ACC112 (cell line): ENCODE results near the gene EPHA4.

Experiments used
- H2AFZ ChIP-seq: fragments of 200-600 bp; sonication (generic); one replicate; pipeline ENCODE4 v1.6.0; 2017; ENCODE audit warnings: antibody characterized with exemption, low read length; ENCODE audit not compliant: unreplicated experiment
- H3K27ac ChIP-seq: fragments of 200-600 bp; sonication (generic); 2 replicates; pipeline ENCODE4 v1.5.1; 2014; ENCODE audit warnings: low read depth, mild to moderate bottlenecking, antibody characterized with exemption, low read length, moderate library complexity
- H3K27me3 ChIP-seq: fragments of 200-600 bp; sonication (generic); 2 replicates; pipeline ENCODE4 v1.6.1; 2014; ENCODE audit warnings: mild to moderate bottlenecking, antibody characterized with exemption, low read length, moderate library complexity, mixed read lengths; ENCODE audit not compliant: insufficient read depth
- H3K36me3 ChIP-seq: fragments of 200-600 bp; sonication (generic); 2 replicates; pipeline ENCODE4 v1.6.1; 2016; ENCODE audit warnings: mild to moderate bottlenecking, antibody characterized with exemption, low read length, moderate library complexity, mixed read lengths; ENCODE audit not compliant: insufficient read depth
- H3K4me1 ChIP-seq: fragments of 200-600 bp; sonication (generic); one replicate; pipeline ENCODE4 v1.6.1; 2016; ENCODE audit warnings: low read length, mixed read lengths; ENCODE audit not compliant: insufficient read depth, unreplicated experiment, control insufficient read depth
- H3K4me3 ChIP-seq: fragments of 200-600 bp; sonication (generic); 2 replicates; pipeline ENCODE4 v1.5.1; 2014; ENCODE audit warnings: mild to moderate bottlenecking, low read depth, low read length
- H3K79me2 ChIP-seq: fragments of 200-600 bp; sonication (generic); one replicate; pipeline ENCODE4 v1.6.0; 2016; ENCODE audit warnings: low read length; ENCODE audit not compliant: control insufficient read depth, unreplicated experiment, insufficient read depth

Gene EPHA4

GRCh38 chr2:221572219-221572820 lies at the start of gene EPHA4:
TSS of gene EPHA4 (minus strand) at chr2:221572304. CDS start at chr2:221572248, 56 bp downstream.
- Histone ChIP-seq H3K36me3 (no peaks in the 10 kb centered on the region), H3K79me2 (no peaks in the 10 kb centered on the region), H2AFZ (peak within 1 kb of the TSS; percentile 78), H3K27me3 (peaks cover 8% of the 10 kb centered on the region; the same call in 1 of the 2 replicates), H3K4me3 (peak within 1 kb of the TSS; percentile 87), H3K4me1 (peaks cover 21% of the 10 kb centered on the region), H3K27ac (no peak within 1 kb of the TSS)

- H3K27me3 ChIP-seq = no peaks in the 10 kb centered on the region
- H3K4me1 ChIP-seq = no peaks in the 10 kb centered on the region
- no peak overlapping the region for H3K27ac ChIP-seq
- H3K36me3 ChIP-seq = no peaks in the 10 kb centered on the region
- H3K79me2 ChIP-seq = no peaks in the 10 kb centered on the region
- no peak overlapping the region for H2AFZ ChIP-seq
- H3K4me3 ChIP-seq = no peak overlapping the region
These were observed 45.9 kb upstream of the EPHA4 start for GRCh38 chr2:221618007-221618406.

- no peaks in the 10 kb centered on the region for H3K36me3 ChIP-seq
- H3K79me2 ChIP-seq = no peaks in the 10 kb centered on the region
- no peaks in the 10 kb centered on the region for H3K27me3 ChIP-seq
- H2AFZ ChIP-seq = no peak overlapping the region
- peaks cover 4% of the 10 kb centered on the region for H3K4me1 ChIP-seq
- no peak overlapping the region for H3K27ac ChIP-seq
- H3K4me3 ChIP-seq = no peak overlapping the region
These were observed 44.5 kb upstream of the EPHA4 start for GRCh38 chr2:221616561-221616960.

GRCh38 chr2:221614274-221614673 lies 42.2 kb upstream of the EPHA4 start:
- H3K4me3 ChIP-seq = no peak overlapping the region
- peaks cover 4% of the 10 kb centered on the region for H3K4me1 ChIP-seq

GRCh38 chr2:221612800-221613199 lies 40.7 kb upstream of the EPHA4 start:
- no peak overlapping the region for H3K27ac ChIP-seq
- H3K36me3 ChIP-seq = no peaks in the 10 kb centered on the region
- peaks cover 4% of the 10 kb centered on the region for H3K4me1 ChIP-seq
- peak overlapping the region; percentile 68 for H2AFZ ChIP-seq
- no peaks in the 10 kb centered on the region for H3K79me2 ChIP-seq
- H3K4me3 ChIP-seq = peak overlapping the region; percentile 49; the same call in 1 of the 2 replicates
- no peaks in the 10 kb centered on the region for H3K27me3 ChIP-seq

More at GRCh38 chr2:221614274-221614673, 42.2 kb upstream of the EPHA4 start:
- no peaks in the 10 kb centered on the region for H3K27me3 ChIP-seq
- no peaks in the 10 kb centered on the region for H3K36me3 ChIP-seq
- H3K79me2 ChIP-seq = no peaks in the 10 kb centered on the region
- H3K27ac ChIP-seq = no peak overlapping the region
- H2AFZ ChIP-seq = no peak overlapping the region

- Histone ChIP-seq H3K36me3 (no peaks in the 10 kb centered on the region), H3K4me3 (0 out of 2 replicates have a peak overlapping the region, but pooled peaks have one; percentile 49), H3K27me3 (no peaks in the 10 kb centered on the region), H2AFZ (peak overlapping the region; percentile 68), H3K4me1 (peaks cover 4% of the 10 kb centered on the region), H3K27ac (no peak overlapping the region), H3K79me2 (no peaks in the 10 kb centered on the region)
These were observed 40.1 kb upstream of the EPHA4 start for GRCh38 chr2:221612161-221612560.

GRCh38 chr2:221610675-221611074 lies 38.6 kb upstream of the EPHA4 start:
- H3K79me2 ChIP-seq = no peaks in the 10 kb centered on the region
- no peaks in the 10 kb centered on the region for H3K36me3 ChIP-seq
- H3K27me3 ChIP-seq = no peaks in the 10 kb centered on the region
- H3K27ac ChIP-seq = no peak overlapping the region
- no peak overlapping the region for H2AFZ ChIP-seq
- peaks cover 4% of the 10 kb centered on the region for H3K4me1 ChIP-seq
- no peak overlapping the region for H3K4me3 ChIP-seq

- peaks cover 4% of the 10 kb centered on the region for H3K4me1 ChIP-seq
- H3K27ac ChIP-seq = no peak overlapping the region
- no peaks in the 10 kb centered on the region for H3K27me3 ChIP-seq
- H2AFZ ChIP-seq = no peak overlapping the region
- H3K79me2 ChIP-seq = no peaks in the 10 kb centered on the region
- H3K36me3 ChIP-seq = no peaks in the 10 kb centered on the region
- H3K4me3 ChIP-seq = no peak overlapping the region
These were observed 38.2 kb upstream of the EPHA4 start for GRCh38 chr2:221610255-221610654.

GRCh38 chr2:221608442-221608841 lies 36.3 kb upstream of the EPHA4 start:
- no peak overlapping the region for H2AFZ ChIP-seq
- H3K4me3 ChIP-seq = no peak overlapping the region
- peaks cover 4% of the 10 kb centered on the region for H3K4me1 ChIP-seq
- no peaks in the 10 kb centered on the region for H3K36me3 ChIP-seq
- H3K79me2 ChIP-seq = no peaks in the 10 kb centered on the region
- no peaks in the 10 kb centered on the region for H3K27me3 ChIP-seq
- H3K27ac ChIP-seq = no peak overlapping the region

- Histone ChIP-seq H2AFZ (no peak overlapping the region), H3K4me1 (no peaks in the 10 kb centered on the region), H3K27ac (no peak overlapping the region), H3K36me3 (no peaks in the 10 kb centered on the region), H3K79me2 (no peaks in the 10 kb centered on the region), H3K4me3 (no peak overlapping the region), H3K27me3 (no peaks in the 10 kb centered on the region)
These were observed 34.3 kb upstream of the EPHA4 start for GRCh38 chr2:221606424-221606823.

GRCh38 chr2:221605751-221606240 lies 33.7 kb upstream of the EPHA4 start:
- Histone ChIP-seq H3K79me2 (no peaks in the 10 kb centered on the region), H3K27me3 (no peaks in the 10 kb centered on the region), H3K4me3 (no peak overlapping the region), H3K4me1 (no peaks in the 10 kb centered on the region), H2AFZ (no peak overlapping the region), H3K27ac (no peak overlapping the region), H3K36me3 (no peaks in the 10 kb centered on the region)
